Right atrium auricular region (tissue), 2 donors: ENCODE data around the gene RUFY1. TPM values are rescaled to one million over a fixed set of nuclear protein-coding genes. Genes with fewer than 3 reads are reported as not detected.

Experiments
- DNase-seq: peaks from one replicate; pipeline ENCODE4 v3.0.0-alpha.2; 2019; ENCODE audit warnings: low spot score
- H3K27ac ChIP-seq, 2 donors: fragments of 200-600 bp; sonication (generic); 1 replicate in 1 of 2; 2 replicates in 1 of 2; pipeline ENCODE4 v1.5.1; 2016 to 2019
- H3K27me3 ChIP-seq, 2 donors: fragments of 200-600 bp; sonication (generic); one replicate each; pipeline versions ENCODE4 v1.5.1 to v1.6.0; 2017 to 2019
- H3K36me3 ChIP-seq: fragments of 200-600 bp; sonication (generic); one replicate; pipeline ENCODE4 v1.5.1; 2016
- H3K4me1 ChIP-seq, 2 donors: fragments of 200-600 bp; sonication (generic); one replicate each; pipeline versions ENCODE4 v1.5.1 to v1.6.0; 2017 to 2019
- H3K4me3 ChIP-seq, 2 donors: fragments of 200-600 bp; sonication (generic); 1 replicate in 1 of 2; 2 replicates in 1 of 2; pipeline ENCODE4 v1.5.1; 2017 to 2019; ENCODE audit warnings: mild to moderate bottlenecking in 1 of 2, moderate library complexity in 1 of 2
- H3K9me3 ChIP-seq, 2 donors: fragments of 200-600 bp; sonication (generic); one replicate each; pipeline ENCODE4 v1.5.1; 2019
- total RNA-seq, 2 donors: library from RNA; depleted of rRNA; stranded (reverse); fragments of >200 nt; gene quantifications; one replicate each; pipeline ENCODE4 v1.1.0, GENCODE V29; 2016
- TF ChIP-seq, protein P1 (sequence below), 2 donors: fragments of 200-600 bp; sonication (generic); IDR thresholded peaks; one replicate each; pipeline ENCODE4 v1.5.1; 2019; ENCODE audit warnings: antibody characterized with exemption in 2 of 2

Gene RUFY1
- total RNA-seq, 2 donors from 2014 or later, result 19.5 to 25.4 TPM

DNA sequence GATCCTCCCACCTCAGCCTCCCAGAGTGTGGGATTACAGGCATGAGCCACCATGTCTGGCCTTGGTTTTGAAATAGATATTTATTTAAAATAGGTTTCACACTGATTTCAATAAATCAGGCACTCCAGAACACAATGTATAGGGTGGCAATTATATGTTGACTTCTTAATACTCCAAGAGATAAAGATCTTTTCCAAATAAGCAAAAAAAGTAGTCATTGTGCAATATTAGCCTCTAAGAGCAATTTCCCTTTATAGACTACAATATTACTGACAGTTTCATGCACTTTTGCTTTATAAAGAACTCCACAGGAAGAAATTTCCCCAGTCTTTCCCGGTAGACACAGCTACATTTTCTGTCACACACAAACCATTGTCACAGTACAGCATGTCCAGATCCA is 23.4 kb upstream of the RUFY1 start:
- TF ChIP-seq, protein P1, sequence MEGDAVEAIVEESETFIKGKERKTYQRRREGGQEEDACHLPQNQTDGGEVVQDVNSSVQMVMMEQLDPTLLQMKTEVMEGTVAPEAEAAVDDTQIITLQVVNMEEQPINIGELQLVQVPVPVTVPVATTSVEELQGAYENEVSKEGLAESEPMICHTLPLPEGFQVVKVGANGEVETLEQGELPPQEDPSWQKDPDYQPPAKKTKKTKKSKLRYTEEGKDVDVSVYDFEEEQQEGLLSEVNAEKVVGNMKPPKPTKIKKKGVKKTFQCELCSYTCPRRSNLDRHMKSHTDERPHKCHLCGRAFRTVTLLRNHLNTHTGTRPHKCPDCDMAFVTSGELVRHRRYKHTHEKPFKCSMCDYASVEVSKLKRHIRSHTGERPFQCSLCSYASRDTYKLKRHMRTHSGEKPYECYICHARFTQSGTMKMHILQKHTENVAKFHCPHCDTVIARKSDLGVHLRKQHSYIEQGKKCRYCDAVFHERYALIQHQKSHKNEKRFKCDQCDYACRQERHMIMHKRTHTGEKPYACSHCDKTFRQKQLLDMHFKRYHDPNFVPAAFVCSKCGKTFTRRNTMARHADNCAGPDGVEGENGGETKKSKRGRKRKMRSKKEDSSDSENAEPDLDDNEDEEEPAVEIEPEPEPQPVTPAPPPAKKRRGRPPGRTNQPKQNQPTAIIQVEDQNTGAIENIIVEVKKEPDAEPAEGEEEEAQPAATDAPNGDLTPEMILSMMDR (IDR thresholded peaks at IDR 0.05), result no peak
- no peak for DNase-seq
- H3K27ac ChIP-seq, result no peak overlapping the region
- H3K27me3 ChIP-seq, result no peaks in the 10 kb centered on the region
- H3K4me3 ChIP-seq, result no peak overlapping the region
- peaks cover 0 to 5% of the 10 kb centered on the region in 2 donors for H3K4me1 ChIP-seq
- no peaks in the 10 kb centered on the region for H3K9me3 ChIP-seq
- H3K36me3 ChIP-seq, result no peaks in the 10 kb centered on the region

DNA sequence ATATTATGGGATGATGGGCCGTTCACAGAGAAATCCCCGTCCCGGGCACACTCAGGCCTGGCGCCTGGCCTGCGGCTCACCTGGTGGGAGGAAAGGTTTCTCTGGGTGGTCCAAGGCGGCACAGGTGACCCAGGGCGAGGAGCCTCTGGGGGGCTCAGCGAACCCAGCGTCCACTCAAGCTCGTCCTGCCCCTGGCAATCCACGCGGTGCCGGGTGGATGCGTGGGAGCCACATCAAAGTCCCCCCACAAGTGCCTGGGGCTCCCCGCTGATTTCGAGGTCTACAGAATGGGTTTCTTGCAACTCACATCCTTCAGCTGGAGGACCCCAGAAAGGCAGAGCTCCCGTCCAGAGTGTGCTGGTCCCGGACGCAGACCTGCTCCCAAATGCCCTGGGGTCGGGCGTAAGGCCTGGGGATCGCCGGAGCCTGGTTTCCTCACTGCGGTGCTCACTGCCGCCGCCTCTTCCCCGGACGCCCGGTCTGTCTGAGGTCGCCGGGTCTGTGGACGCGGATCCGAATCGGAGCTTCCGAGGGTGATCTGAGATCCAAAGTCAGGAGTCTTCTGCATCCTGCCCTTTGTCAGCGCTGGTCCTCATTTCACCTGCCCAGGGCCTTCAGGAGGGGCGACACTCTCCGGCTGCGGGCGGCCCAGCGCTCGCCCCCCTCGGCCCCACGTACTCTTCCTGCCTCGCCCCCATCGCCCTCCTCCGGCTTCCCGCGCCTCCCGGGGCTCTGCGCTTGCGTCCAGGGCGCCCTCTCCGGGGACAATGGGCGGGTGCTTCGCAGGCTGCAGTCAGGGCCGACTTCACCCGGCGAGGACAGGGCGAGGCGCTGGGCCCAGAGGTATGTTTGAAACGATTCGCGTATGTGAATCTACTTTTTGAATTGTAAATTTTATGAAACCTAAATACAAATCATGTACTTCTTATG is 20.0 kb upstream of the RUFY1 start:
- TF ChIP-seq, protein P1 (IDR thresholded peaks at IDR 0.05), result peak in 1 of 2 donors; percentile 36
- Histone ChIP-seq H3K27me3 (no peaks in the 10 kb centered on the region), H3K9me3 (no peaks in the 10 kb centered on the region), H3K36me3 (no peaks in the 10 kb centered on the region), H3K4me1 (peaks cover 0 to 5% of the 10 kb centered on the region in 2 donors), H3K27ac (peak overlapping the region in 1 of 2 donors; percentile 53), H3K4me3 (peak overlapping the region; percentile 16 to 55)
- peak; percentile 63 for DNase-seq

DNA sequence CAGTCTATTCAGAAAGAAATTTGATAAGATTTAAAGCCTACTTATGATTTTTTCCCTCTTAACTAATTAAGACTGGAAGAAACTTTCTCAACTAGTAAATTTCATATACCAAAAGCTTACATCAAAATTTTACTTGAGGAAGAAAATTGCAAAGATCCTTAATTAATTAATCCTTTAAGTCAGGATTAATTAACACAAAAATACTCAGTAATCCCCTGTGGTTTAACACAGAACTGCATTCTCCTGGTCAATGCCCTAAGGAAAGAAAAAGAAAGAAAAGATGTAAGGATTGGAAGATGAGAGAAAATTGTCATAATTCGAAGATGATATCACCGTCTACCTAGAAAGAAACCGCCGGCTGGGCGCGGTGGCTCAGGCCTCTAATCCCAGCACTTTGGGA is 17.3 kb upstream of the RUFY1 start:
- H3K27ac ChIP-seq, result no peak overlapping the region
- H3K9me3 ChIP-seq, result no peaks in the 10 kb centered on the region
- no peaks in the 10 kb centered on the region for H3K27me3 ChIP-seq
- H3K36me3 ChIP-seq, result no peaks in the 10 kb centered on the region
- H3K4me1 ChIP-seq, result peaks cover 0 to 5% of the 10 kb centered on the region in 2 donors
- H3K4me3 ChIP-seq, result no peak overlapping the region
- DNase-seq, result no peak
- TF ChIP-seq, protein P1 (IDR thresholded peaks at IDR 0.05), result no peak

DNA sequence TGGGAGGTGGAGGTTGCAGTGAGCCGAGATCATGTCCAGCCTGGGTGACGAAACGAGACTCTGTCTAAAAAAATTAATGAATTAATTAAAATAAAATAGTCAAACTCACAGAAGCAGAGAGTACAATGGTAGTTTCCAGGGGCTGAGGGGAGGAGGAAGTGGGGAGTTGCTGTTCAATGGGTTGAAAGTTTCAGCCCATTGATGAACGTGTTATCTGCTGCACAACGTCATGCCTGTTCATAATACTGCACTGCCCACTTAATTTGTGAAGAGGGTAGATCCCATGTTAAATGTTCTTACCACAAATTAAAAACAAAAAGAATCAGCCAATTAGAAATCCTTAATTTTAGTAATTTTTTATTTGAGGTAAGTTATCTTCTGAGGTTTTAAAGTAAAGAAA is 16.4 kb upstream of the RUFY1 start:
- Histone ChIP-seq H3K9me3 (no peaks in the 10 kb centered on the region), H3K27me3 (no peaks in the 10 kb centered on the region), H3K36me3 (no peaks in the 10 kb centered on the region), H3K4me1 (peaks cover 0 to 5% of the 10 kb centered on the region in 2 donors), H3K4me3 (no peak overlapping the region), H3K27ac (no peak overlapping the region)
- TF ChIP-seq, protein P1 (IDR thresholded peaks at IDR 0.05), result no peak
- no peak for DNase-seq

DNA sequence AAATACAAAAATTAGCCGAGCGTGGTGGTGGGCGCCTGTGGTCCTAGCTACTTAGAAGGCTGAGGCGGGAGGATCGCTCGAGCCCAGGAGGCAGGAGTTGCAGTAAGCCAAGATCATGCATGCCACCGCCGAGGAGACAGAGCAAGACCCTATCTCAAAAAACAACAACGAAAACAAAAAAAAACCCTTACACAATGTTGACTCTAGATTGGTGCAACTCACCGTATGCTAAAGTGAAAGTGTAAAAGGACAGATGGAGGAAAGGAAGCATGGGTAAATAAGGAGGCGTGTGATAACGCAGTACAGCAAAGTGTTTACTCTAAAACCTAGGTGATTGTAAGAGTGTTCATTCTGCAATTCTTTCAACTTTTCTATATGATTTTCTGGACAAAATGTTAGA is 15.9 kb upstream of the RUFY1 start:
- TF ChIP-seq, protein P1 (IDR thresholded peaks at IDR 0.05), result no peak
- no peak for DNase-seq
- Histone ChIP-seq H3K4me3 (no peak overlapping the region), H3K36me3 (no peaks in the 10 kb centered on the region), H3K27ac (no peak overlapping the region), H3K4me1 (peaks cover 0 to 5% of the 10 kb centered on the region in 2 donors), H3K27me3 (no peaks in the 10 kb centered on the region), H3K9me3 (no peaks in the 10 kb centered on the region)
